Epithelial cell of proximal tubule (primary cell): ENCODE data around the gene PHF20. TPM values are rescaled to one million over a fixed set of nuclear protein-coding genes. Genes with fewer than 3 reads are reported as not detected.
"Not testable (repeated sequence)": the region's sequence is repeated elsewhere in the genome, so short reads cannot be mapped to it uniquely, and the experiment has no call there.

ENCODE experiments used
- DNase-seq: peaks from one replicate; pipeline ENCODE4 v3.0.0-alpha.2; 2011; ENCODE audit warnings: low read depth
- H3K4me3 ChIP-seq: 2 replicates; pipeline ENCODE4 v1.5.1; 2011; ENCODE audit warnings: low read depth, mild to moderate bottlenecking, low read length
- CTCF ChIP-seq: conservative IDR thresholded peaks from 2 replicates; pipeline ENCODE4 v1.5.1; 2012; ENCODE audit warnings: low read depth, mild to moderate bottlenecking, low read length
- total RNA-seq: library from RNA; depleted of rRNA; stranded (reverse); fragments of >200 nt; gene quantifications from 2 replicates; pipeline ENCODE4 v1.2.3, GENCODE V29; 2015

PHF20 gene
- total RNA-seq, 1 donor from 2014 or later = 19.0 TPM

- no peak for DNase-seq
- TF ChIP-seq CTCF = no peak
- no peak overlapping the region for H3K4me3 ChIP-seq
Observed at GRCh38 chr20:35939264-35939663, 167.4 kb downstream of the PHF20 start.

DNA sequence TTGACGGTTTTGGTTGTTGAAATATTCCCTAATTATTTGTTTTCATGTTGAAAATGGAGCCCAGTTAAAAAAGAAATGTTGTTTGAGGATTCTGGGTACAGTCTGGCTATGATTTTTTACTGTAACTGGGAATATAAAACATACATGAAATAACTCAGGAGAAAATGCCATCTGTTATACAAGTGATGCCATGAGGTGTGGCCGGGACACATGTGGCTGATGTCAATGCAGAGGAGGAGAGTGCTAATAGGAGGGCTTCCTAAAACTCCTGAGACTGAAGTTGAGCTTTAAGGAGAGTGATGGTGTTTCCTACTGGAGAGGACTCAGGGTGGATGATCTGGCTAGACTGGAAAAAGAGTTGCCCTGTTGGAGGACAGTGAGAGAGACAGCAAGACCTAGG, 169.8 kb downstream of the PHF20 start:
- no peak for DNase-seq
- no peak overlapping the region for H3K4me3 ChIP-seq
- no peak for TF ChIP-seq CTCF

DNA sequence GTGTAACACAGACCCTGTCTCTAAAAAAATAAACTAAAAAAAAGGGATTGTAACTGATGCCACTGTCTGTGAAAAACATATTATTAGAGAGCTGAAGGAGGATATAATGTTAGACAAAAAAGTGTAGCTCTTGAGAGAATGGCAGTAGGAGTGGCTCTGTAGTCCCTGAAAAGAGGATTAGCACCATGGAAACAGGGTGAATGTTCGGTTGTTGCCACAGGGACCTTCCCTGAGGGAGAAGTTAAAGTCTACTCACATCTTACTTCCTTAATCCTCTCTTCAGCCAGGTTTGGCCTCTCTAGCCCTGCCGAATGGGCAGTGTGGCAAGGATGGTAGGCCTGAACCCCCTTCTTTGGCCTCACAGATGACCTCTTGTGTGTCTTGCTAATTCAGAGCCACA, 170.4 kb downstream of the PHF20 start:
- DNase-seq = no peak
- no peak for TF ChIP-seq CTCF
- no peak overlapping the region for H3K4me3 ChIP-seq

- H3K4me3 ChIP-seq = no peak overlapping the region
- no peak for DNase-seq
- peak; percentile 62 for TF ChIP-seq CTCF
Observed at GRCh38 chr20:35947489-35947888, 175.7 kb downstream of the PHF20 start.

GRCh38 chr20:35947907-35948306, 176.1 kb downstream of the PHF20 start:
- no peak for TF ChIP-seq CTCF
- DNase-seq = no peak
- no peak overlapping the region for H3K4me3 ChIP-seq

GRCh38 chr20:35950093-35950492, 178.3 kb downstream of the PHF20 start:
- no peak overlapping the region for H3K4me3 ChIP-seq
- TF ChIP-seq CTCF = no peak
- no peak for DNase-seq

DNA sequence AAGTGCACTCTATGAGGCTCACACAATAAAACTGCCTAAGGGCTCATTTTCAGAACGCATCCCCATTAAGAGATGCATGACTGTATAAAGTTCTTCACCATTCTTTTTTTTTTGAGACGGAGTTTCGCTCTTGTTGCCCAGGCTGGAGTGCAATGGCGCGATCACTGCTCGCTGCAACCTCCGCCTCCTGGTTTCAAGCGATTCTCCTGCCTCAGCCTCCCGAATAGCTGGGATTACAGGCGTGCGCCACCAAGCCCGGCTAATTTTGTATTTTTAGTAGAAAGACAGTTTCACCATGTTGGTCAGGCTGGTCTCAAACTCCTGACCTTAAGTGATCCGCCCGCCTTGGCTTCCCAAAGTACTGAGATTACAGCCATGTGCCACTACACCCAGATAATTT, 180.3 kb downstream of the PHF20 start:
- H3K4me3 ChIP-seq, DNase-seq: not testable (repeated sequence)
